ENCODE data around the gene HADH. TPM values are rescaled to one million over a fixed set of nuclear protein-coding genes. Genes with fewer than 3 reads are reported as not detected.

HADH gene
- total RNA-seq, 2 donors from 2014 or later, result 108 to 143 TPM

GRCh38 chr4:107977966-107978705 is 11.6 kb upstream of the HADH start:
- no peak overlapping the region for H3K4me3 ChIP-seq
- no peaks in the 10 kb centered on the region for H3K27me3 ChIP-seq
- no peak for TF ChIP-seq CTCF (IDR thresholded peaks at IDR 0.05)
- no peak for DNase-seq (ENCODE audit: low spot score)
- H3K9me3 ChIP-seq, result peaks cover 0 to 7% of the 10 kb centered on the region in 2 donors
- no peak overlapping the region for H3K27ac ChIP-seq
- H3K4me1 ChIP-seq, result no peaks in the 10 kb centered on the region
- no peaks in the 10 kb centered on the region for H3K36me3 ChIP-seq

GRCh38 chr4:107978716-107979451 is 10.8 kb upstream of the HADH start:
- no peak overlapping the region for H3K4me3 ChIP-seq
- H3K4me1 ChIP-seq, result no peaks in the 10 kb centered on the region
- TF ChIP-seq CTCF (IDR thresholded peaks at IDR 0.05), result no peak
- H3K9me3 ChIP-seq, result peaks cover 0 to 7% of the 10 kb centered on the region in 2 donors
- H3K36me3 ChIP-seq, result no peaks in the 10 kb centered on the region
- no peaks in the 10 kb centered on the region for H3K27me3 ChIP-seq
- no peak overlapping the region for H3K27ac ChIP-seq
- no peak for DNase-seq (ENCODE audit: low spot score)

GRCh38 chr4:107987916-107988762 is 1.6 kb upstream of the HADH start:
- DNase-seq (ENCODE audit: low spot score), result no peak
- Histone ChIP-seq H3K4me1 (peaks cover 0 to 39% of the 10 kb centered on the region in 2 donors), H3K36me3 (no peaks in the 10 kb centered on the region), H3K4me3 (peak overlapping the region in 1 of 2 donors; percentile 78), H3K9me3 (no peaks in the 10 kb centered on the region), H3K27me3 (no peaks in the 10 kb centered on the region), H3K27ac (peak overlapping the region; percentile 91 to 96)
- TF ChIP-seq CTCF (IDR thresholded peaks at IDR 0.05), result no peak

GRCh38 chr4:107988763-107989035 is 990 bp upstream of the HADH start:
- Histone ChIP-seq H3K27me3 (no peaks in the 10 kb centered on the region), H3K4me1 (peaks cover 0 to 43% of the 10 kb centered on the region in 2 donors), H3K9me3 (no peaks in the 10 kb centered on the region), H3K27ac (peak overlapping the region; percentile 91 to 96), H3K36me3 (no peaks in the 10 kb centered on the region), H3K4me3 (peak overlapping the region; percentile 76 to 78)
- no peak for DNase-seq (ENCODE audit: low spot score)
- TF ChIP-seq CTCF (IDR thresholded peaks at IDR 0.05), result no peak

GRCh38 chr4:107989162-107989536 is 540 bp upstream of the HADH start:
- Histone ChIP-seq H3K9me3 (no peaks in the 10 kb centered on the region), H3K36me3 (no peaks in the 10 kb centered on the region), H3K4me3 (peak overlapping the region; percentile 76 to 78), H3K27me3 (no peaks in the 10 kb centered on the region), H3K27ac (peak overlapping the region; percentile 91 to 96), H3K4me1 (peaks cover 0 to 48% of the 10 kb centered on the region in 2 donors)
- TF ChIP-seq CTCF (IDR thresholded peaks at IDR 0.05), result no peak
- no peak for DNase-seq (ENCODE audit: low spot score)

All from right atrium auricular region (tissue), 2 donors.